AG09319 (cell line): ENCODE results near the gene STIM2.

ENCODE experiments used
- DNase-seq: peaks from one replicate; pipeline ENCODE4 v3.0.0-alpha.2; 2010; ENCODE audit warnings: low read depth; ENCODE audit errors: extremely low read depth
- TF ChIP-seq, protein P1 (sequence below): IDR thresholded peaks from 2 replicates; pipeline ENCODE4 v1.5.1; 2011; ENCODE audit warnings: low read depth, mild to moderate bottlenecking, inconsistent platforms, low read length, moderate library complexity

Gene STIM2

DNA sequence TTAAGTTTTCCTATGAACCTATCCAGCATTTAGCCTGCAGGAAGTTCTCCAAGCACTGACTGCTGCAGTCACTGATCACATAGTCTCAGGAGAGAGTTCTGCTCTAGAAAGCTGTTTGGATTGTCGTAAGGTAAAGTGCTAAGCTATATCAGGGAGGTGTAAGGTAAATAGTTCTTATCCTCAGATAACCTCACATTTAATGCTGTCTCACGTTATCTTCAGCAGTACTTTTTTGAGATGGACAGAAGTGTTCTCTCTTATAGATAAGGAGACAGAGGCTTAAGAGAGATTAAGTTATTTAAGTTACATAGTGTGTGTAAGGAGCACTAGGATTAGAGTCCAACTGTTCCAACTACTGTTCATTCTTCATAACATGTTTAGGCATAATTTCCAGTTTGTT, 77.9 kb downstream of the STIM2 start:
- DNase-seq = no peak
- TF ChIP-seq, protein P1, sequence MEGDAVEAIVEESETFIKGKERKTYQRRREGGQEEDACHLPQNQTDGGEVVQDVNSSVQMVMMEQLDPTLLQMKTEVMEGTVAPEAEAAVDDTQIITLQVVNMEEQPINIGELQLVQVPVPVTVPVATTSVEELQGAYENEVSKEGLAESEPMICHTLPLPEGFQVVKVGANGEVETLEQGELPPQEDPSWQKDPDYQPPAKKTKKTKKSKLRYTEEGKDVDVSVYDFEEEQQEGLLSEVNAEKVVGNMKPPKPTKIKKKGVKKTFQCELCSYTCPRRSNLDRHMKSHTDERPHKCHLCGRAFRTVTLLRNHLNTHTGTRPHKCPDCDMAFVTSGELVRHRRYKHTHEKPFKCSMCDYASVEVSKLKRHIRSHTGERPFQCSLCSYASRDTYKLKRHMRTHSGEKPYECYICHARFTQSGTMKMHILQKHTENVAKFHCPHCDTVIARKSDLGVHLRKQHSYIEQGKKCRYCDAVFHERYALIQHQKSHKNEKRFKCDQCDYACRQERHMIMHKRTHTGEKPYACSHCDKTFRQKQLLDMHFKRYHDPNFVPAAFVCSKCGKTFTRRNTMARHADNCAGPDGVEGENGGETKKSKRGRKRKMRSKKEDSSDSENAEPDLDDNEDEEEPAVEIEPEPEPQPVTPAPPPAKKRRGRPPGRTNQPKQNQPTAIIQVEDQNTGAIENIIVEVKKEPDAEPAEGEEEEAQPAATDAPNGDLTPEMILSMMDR = no peak

DNA sequence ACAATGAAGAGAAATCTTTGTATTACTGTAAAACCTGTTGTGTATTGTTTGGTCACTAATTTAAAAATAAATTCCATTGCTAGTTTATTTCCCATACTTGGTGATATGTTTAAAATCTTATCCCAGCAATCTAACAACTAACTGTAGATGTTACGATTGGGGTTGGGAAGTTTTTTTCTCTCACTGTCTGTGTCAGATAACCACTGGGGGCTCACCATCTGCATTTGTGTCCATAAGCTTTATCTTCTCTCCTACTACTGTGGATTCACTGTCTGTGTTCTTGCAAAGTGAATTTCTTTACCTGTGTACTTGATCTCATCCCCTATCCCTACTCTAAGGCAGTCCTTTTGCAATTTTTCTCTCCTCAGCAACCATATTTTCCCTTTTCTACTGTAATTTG, 81.3 kb downstream of the STIM2 start:
- TF ChIP-seq, protein P1 = no peak
- no peak for DNase-seq

DNA sequence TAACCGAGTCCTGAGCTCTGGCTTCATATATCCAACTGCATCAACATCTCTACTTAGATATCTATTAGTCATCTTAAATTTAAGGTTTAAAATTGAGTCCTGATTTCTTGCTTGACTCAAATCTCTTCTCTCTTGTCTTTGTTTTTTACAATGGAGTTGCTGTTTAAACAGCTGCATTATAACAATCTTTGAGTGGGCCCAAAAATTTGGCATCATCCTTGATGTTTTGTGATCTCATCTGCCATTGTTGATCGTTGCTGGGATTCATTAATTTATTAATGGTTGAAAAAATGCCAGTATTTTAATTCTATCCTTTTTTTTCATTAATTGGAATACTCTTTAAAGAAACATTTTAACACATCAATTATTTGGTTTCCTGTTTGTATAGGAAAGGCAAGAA, 82.2 kb downstream of the STIM2 start:
- no peak for DNase-seq
- TF ChIP-seq, protein P1 = no peak

- DNase-seq = no peak
- TF ChIP-seq, protein P1 = no peak
Measured at GRCh38 chr4:26943391-26943790, 82.8 kb downstream of the STIM2 start.

- TF ChIP-seq, protein P1 = no peak
- DNase-seq = no peak
Measured at GRCh38 chr4:26945794-26946193, 85.2 kb downstream of the STIM2 start.

- DNase-seq = no peak
- TF ChIP-seq, protein P1 = no peak
Measured at GRCh38 chr4:26947318-26947717, 86.7 kb downstream of the STIM2 start.

DNA sequence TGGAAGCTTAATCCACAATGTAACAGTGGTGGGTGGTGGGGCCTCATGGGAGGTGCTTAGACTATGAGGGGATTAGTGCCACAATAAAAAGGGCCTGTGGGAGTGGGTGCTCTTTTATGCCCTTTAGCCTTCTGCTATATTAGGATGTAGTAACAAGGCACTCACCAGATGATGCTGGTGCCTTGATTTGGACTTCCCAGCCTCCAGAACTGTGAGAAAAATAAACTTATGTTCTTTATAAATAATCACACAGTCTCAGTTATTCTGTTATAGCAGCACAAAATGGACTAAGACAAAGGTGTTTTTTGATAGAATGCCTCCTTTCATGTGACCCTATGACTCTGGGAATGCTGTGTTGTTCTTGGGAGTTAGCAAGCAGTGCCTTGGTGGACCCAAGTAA, 89.8 kb downstream of the STIM2 start:
- TF ChIP-seq, protein P1 = no peak
- DNase-seq = no peak
